ENCODE measurements around the gene AHNAK2. TPM values are rescaled to one million over a fixed set of nuclear protein-coding genes. Genes with fewer than 3 reads are reported as not detected.

AHNAK2 gene
- total and polyA plus RNA-seq, 4 donors, result 36.1 to 102 (median 37.9) TPM

GRCh38 chr14:104927901-104928300, 50.3 kb downstream of the AHNAK2 start:
- peaks cover 13% of the 10 kb centered on the region for H3K27me3 ChIP-seq (ENCODE audit: control insufficient read depth, insufficient read depth, low read length)
- DNase-seq (ENCODE audit: low read depth in 4 of 6, low spot score in 6 of 6), result no peak
- 66% methylated on average over 8 of the region's 8 CpGs for WGBS (ENCODE audit: insufficient coverage)

GRCh38 chr14:104927432-104927816, 50.8 kb downstream of the AHNAK2 start:
- no peak for DNase-seq (ENCODE audit: low read depth in 4 of 6, low spot score in 6 of 6)
- peaks cover 16% of the 10 kb centered on the region for H3K4me1 ChIP-seq (ENCODE audit: control insufficient read depth, insufficient read depth, low read length)
- H3K4me3 ChIP-seq (ENCODE audit: low read depth, low read length), result no peak overlapping the region
- H3K27me3 ChIP-seq (ENCODE audit: control insufficient read depth, insufficient read depth, low read length), result peaks cover 10% of the 10 kb centered on the region
- peaks cover 10% of the 10 kb centered on the region for H3K36me3 ChIP-seq (ENCODE audit: control insufficient read depth, insufficient read depth, low read length)
- H3K27ac ChIP-seq (ENCODE audit: low read depth, low read length), result no peak overlapping the region
- WGBS (ENCODE audit: insufficient coverage), result 71% methylated on average over 10 of the region's 10 CpGs
- no peaks in the 10 kb centered on the region for H3K9me3 ChIP-seq (ENCODE audit: control insufficient read depth, insufficient read depth, low read length)

More at GRCh38 chr14:104927901-104928300, 50.3 kb downstream of the AHNAK2 start:
- Histone ChIP-seq H3K4me3 (ENCODE audit: low read depth, low read length) (no peak overlapping the region), H3K36me3 (ENCODE audit: control insufficient read depth, insufficient read depth, low read length) (peaks cover 10% of the 10 kb centered on the region), H3K27ac (ENCODE audit: low read depth, low read length) (no peak overlapping the region), H3K9me3 (ENCODE audit: control insufficient read depth, insufficient read depth, low read length) (no peaks in the 10 kb centered on the region), H3K4me1 (ENCODE audit: control insufficient read depth, insufficient read depth, low read length) (peaks cover 21% of the 10 kb centered on the region)

GRCh38 chr14:104926619-104927431, 51.3 kb downstream of the AHNAK2 start:
- no peak overlapping the region for H3K4me3 ChIP-seq (ENCODE audit: low read depth, low read length)
- 66% methylated on average over 18 of the region's 21 CpGs for WGBS (ENCODE audit: insufficient coverage)
- no peaks in the 10 kb centered on the region for H3K9me3 ChIP-seq (ENCODE audit: control insufficient read depth, insufficient read depth, low read length)
- H3K36me3 ChIP-seq (ENCODE audit: control insufficient read depth, insufficient read depth, low read length), result peaks cover 10% of the 10 kb centered on the region
- peaks cover 10% of the 10 kb centered on the region for H3K4me1 ChIP-seq (ENCODE audit: control insufficient read depth, insufficient read depth, low read length)
- H3K27ac ChIP-seq (ENCODE audit: low read depth, low read length), result no peak overlapping the region
- DNase-seq (ENCODE audit: low read depth in 4 of 6, low spot score in 6 of 6), result no peak
- peaks cover 5% of the 10 kb centered on the region for H3K27me3 ChIP-seq (ENCODE audit: control insufficient read depth, insufficient read depth, low read length)

- peaks cover 4% of the 10 kb centered on the region for H3K4me1 ChIP-seq (ENCODE audit: control insufficient read depth, insufficient read depth, low read length)
- H3K4me3 ChIP-seq (ENCODE audit: low read depth, low read length), result no peak overlapping the region
- no peak for DNase-seq (ENCODE audit: low read depth in 4 of 6, low spot score in 6 of 6)
- no peaks in the 10 kb centered on the region for H3K27me3 ChIP-seq (ENCODE audit: control insufficient read depth, insufficient read depth, low read length)
- H3K27ac ChIP-seq (ENCODE audit: low read depth, low read length), result no peak overlapping the region
- H3K9me3 ChIP-seq (ENCODE audit: control insufficient read depth, insufficient read depth, low read length), result no peaks in the 10 kb centered on the region
- 71% methylated on average over 14 of the region's 15 CpGs for WGBS (ENCODE audit: insufficient coverage)
- H3K36me3 ChIP-seq (ENCODE audit: control insufficient read depth, insufficient read depth, low read length), result peaks cover 10% of the 10 kb centered on the region
These were observed 52.1 kb downstream of the AHNAK2 start for GRCh38 chr14:104925855-104926609.

GRCh38 chr14:104925214-104925854, 52.8 kb downstream of the AHNAK2 start:
- Histone ChIP-seq H3K36me3 (ENCODE audit: control insufficient read depth, insufficient read depth, low read length) (peaks cover 10% of the 10 kb centered on the region), H3K9me3 (ENCODE audit: control insufficient read depth, insufficient read depth, low read length) (no peaks in the 10 kb centered on the region), H3K4me1 (ENCODE audit: control insufficient read depth, insufficient read depth, low read length) (peaks cover 3% of the 10 kb centered on the region), H3K27me3 (ENCODE audit: control insufficient read depth, insufficient read depth, low read length) (no peaks in the 10 kb centered on the region), H3K4me3 (ENCODE audit: low read depth, low read length) (no peak overlapping the region), H3K27ac (ENCODE audit: low read depth, low read length) (no peak overlapping the region)
- no peak for DNase-seq (ENCODE audit: low read depth in 4 of 6, low spot score in 6 of 6)
- 82% methylated on average over 7 of the region's 10 CpGs for WGBS (ENCODE audit: insufficient coverage)

- Histone ChIP-seq H3K9me3 (ENCODE audit: control insufficient read depth, insufficient read depth, low read length) (no peaks in the 10 kb centered on the region), H3K27ac (ENCODE audit: low read depth, low read length) (no peak within 1 kb of the TSS), H3K4me3 (ENCODE audit: low read depth, low read length) (no peak within 1 kb of the TSS), H3K36me3 (ENCODE audit: control insufficient read depth, insufficient read depth, low read length) (peaks cover 10% of the 10 kb centered on the region), H3K4me1 (ENCODE audit: control insufficient read depth, insufficient read depth, low read length) (peaks cover 3% of the 10 kb centered on the region), H3K27me3 (ENCODE audit: control insufficient read depth, insufficient read depth, low read length) (no peaks in the 10 kb centered on the region)
- DNase-seq (ENCODE audit: low read depth in 4 of 6, low spot score in 6 of 6), result no peak
- 80% methylated on average over 9 of the region's 14 CpGs for WGBS (ENCODE audit: insufficient coverage)
These were observed 53.6 kb downstream of the AHNAK2 start, which contains the start of gene PLD4 for GRCh38 chr14:104924421-104925213. TSS of gene PLD4 (plus strand) at chr14:104924879. CDS start at chr14:104927141, 2,262 bp downstream.

- Histone ChIP-seq H3K4me3 (ENCODE audit: low read depth, low read length) (no peak overlapping the region), H3K4me1 (ENCODE audit: control insufficient read depth, insufficient read depth, low read length) (peaks cover 3% of the 10 kb centered on the region), H3K36me3 (ENCODE audit: control insufficient read depth, insufficient read depth, low read length) (peaks cover 8% of the 10 kb centered on the region), H3K9me3 (ENCODE audit: control insufficient read depth, insufficient read depth, low read length) (no peaks in the 10 kb centered on the region), H3K27ac (ENCODE audit: low read depth, low read length) (no peak overlapping the region), H3K27me3 (ENCODE audit: control insufficient read depth, insufficient read depth, low read length) (no peaks in the 10 kb centered on the region)
- DNase-seq (ENCODE audit: low read depth in 4 of 6, low spot score in 6 of 6), result no peak
- WGBS (ENCODE audit: insufficient coverage), result 100% methylated on average over 1 of the region's 4 CpGs
These were observed 54.3 kb downstream of the AHNAK2 start for GRCh38 chr14:104923640-104924420.

GRCh38 chr14:104919993-104920315, 58.2 kb downstream of the AHNAK2 start:
- 11% methylated on average over 1 of the region's 3 CpGs for WGBS (ENCODE audit: insufficient coverage)
- Histone ChIP-seq H3K9me3 (ENCODE audit: control insufficient read depth, insufficient read depth, low read length) (no peaks in the 10 kb centered on the region), H3K4me1 (ENCODE audit: control insufficient read depth, insufficient read depth, low read length) (no peaks in the 10 kb centered on the region), H3K4me3 (ENCODE audit: low read depth, low read length) (no peak overlapping the region), H3K27me3 (ENCODE audit: control insufficient read depth, insufficient read depth, low read length) (peaks cover 2% of the 10 kb centered on the region), H3K36me3 (ENCODE audit: control insufficient read depth, insufficient read depth, low read length) (no peaks in the 10 kb centered on the region), H3K27ac (ENCODE audit: low read depth, low read length) (no peak overlapping the region)
- no peak for DNase-seq (ENCODE audit: low read depth in 4 of 6, low spot score in 6 of 6)
